Mesenchymal stem cell (in vitro differentiated cells and primary cell): ENCODE data around the gene PGM1.

Source experiments
- DNase-seq: peaks from one replicate; pipeline ENCODE4 v3.0.0-alpha.2; 2013
- H2AFZ ChIP-seq: one replicate; pipeline ENCODE4 v1.6.1; 2013; ENCODE audit warnings: low read depth, mild to moderate bottlenecking, control low read depth, inconsistent platforms, low read length, moderate library complexity
- H2AK5ac ChIP-seq: 2 replicates; pipeline ENCODE4 v1.6.1; 2013; ENCODE audit warnings: low read length, moderate library complexity, mild to moderate bottlenecking, inconsistent platforms; ENCODE audit not compliant: severe bottlenecking
- H2BK120ac ChIP-seq: one replicate; pipeline ENCODE4 v1.6.1; 2013; ENCODE audit warnings: low read depth, mild to moderate bottlenecking, inconsistent platforms, low read length, moderate library complexity
- H2BK12ac ChIP-seq, 2 experiments: one replicate each; pipeline ENCODE4 v1.6.1; 2013; ENCODE audit warnings: inconsistent platforms in 2 of 2, low read length in 2 of 2, mild to moderate bottlenecking in 2 of 2, moderate library complexity in 2 of 2, control low read depth in 1 of 2
- H2BK15ac ChIP-seq: one replicate; pipeline ENCODE4 v1.6.1; 2013; ENCODE audit warnings: mild to moderate bottlenecking, low read depth, inconsistent platforms; ENCODE audit not compliant: poor library complexity, severe bottlenecking
- H2BK5ac ChIP-seq: 2 replicates; pipeline ENCODE4 v1.6.1; 2013; ENCODE audit warnings: low read depth, mild to moderate bottlenecking, low read length, control low read depth, inconsistent platforms; ENCODE audit not compliant: poor library complexity, severe bottlenecking
- H3K14ac ChIP-seq, 2 experiments: one replicate each; pipeline ENCODE4 v1.6.1; 2013; ENCODE audit warnings: inconsistent platforms in 2 of 2, low read length in 2 of 2, control low read depth in 1 of 2, mild to moderate bottlenecking in 1 of 2, moderate library complexity in 1 of 2
- H3K18ac ChIP-seq, 2 experiments: one replicate each; pipeline ENCODE4 v1.6.1; 2013; ENCODE audit warnings: inconsistent platforms in 2 of 2, low read length in 2 of 2, control low read depth in 1 of 2, low read depth in 1 of 2, mild to moderate bottlenecking in 1 of 2
- H3K23ac ChIP-seq, 2 experiments: one replicate each; pipeline ENCODE4 v1.6.1; 2013; ENCODE audit warnings: inconsistent platforms in 2 of 2, low read length in 2 of 2, mild to moderate bottlenecking in 2 of 2, moderate library complexity in 2 of 2, control low read depth in 1 of 2
- H3K27ac ChIP-seq: 2 replicates; pipeline ENCODE4 v1.5.1; 2013; ENCODE audit warnings: mild to moderate bottlenecking, moderate library complexity, low read length, control low read depth, inconsistent platforms; ENCODE audit not compliant: poor library complexity, severe bottlenecking
- H3K27me3 ChIP-seq, 2 experiments: 2 replicates each; pipeline versions ENCODE4 v1.6.1 to v1.7.0; 2013; ENCODE audit warnings: low read length in 2 of 2, mild to moderate bottlenecking in 2 of 2, moderate library complexity in 2 of 2, control low read depth in 1 of 2, inconsistent platforms in 1 of 2; ENCODE audit not compliant: control insufficient read depth in 1 of 2, insufficient read depth in 1 of 2
- H3K36me3 ChIP-seq, 2 experiments: 2 replicates each; pipeline versions ENCODE4 v1.6.1 to v1.7.0; 2013; ENCODE audit warnings: low read length in 2 of 2, control low read depth in 1 of 2, inconsistent platforms in 1 of 2, low read depth in 1 of 2, mild to moderate bottlenecking in 1 of 2; ENCODE audit not compliant: insufficient read depth in 2 of 2, control insufficient read depth in 1 of 2
- H3K4ac ChIP-seq, 2 experiments: one replicate each; pipeline ENCODE4 v1.6.1; 2013; ENCODE audit warnings: inconsistent platforms in 2 of 2, low read length in 2 of 2, mild to moderate bottlenecking in 2 of 2, moderate library complexity in 2 of 2, control low read depth in 1 of 2, low read depth in 1 of 2
- H3K4me1 ChIP-seq: 2 replicates; pipeline ENCODE4 v1.6.1; 2013; ENCODE audit warnings: low read depth, low read length, control low read depth; ENCODE audit not compliant: control insufficient read depth, insufficient read depth
- H3K4me2 ChIP-seq: 2 replicates; pipeline ENCODE4 v1.6.1; 2013; ENCODE audit warnings: low read length, mild to moderate bottlenecking, inconsistent platforms; ENCODE audit not compliant: poor library complexity, severe bottlenecking
- H3K4me3 ChIP-seq, 2 experiments: 2 replicates each; pipeline versions ENCODE4 v1.5.1 to v1.7.0; 2013; ENCODE audit warnings: low read length in 2 of 2, mild to moderate bottlenecking in 2 of 2, control low read depth in 1 of 2, low read depth in 1 of 2; ENCODE audit not compliant: insufficient read depth in 1 of 2
- H3K79me1 ChIP-seq: replicated peaks from 2 replicates; pipeline ENCODE4 v1.6.1; 2013; ENCODE audit warnings: mild to moderate bottlenecking, control low read depth, low read length, inconsistent platforms; ENCODE audit not compliant: poor library complexity, severe bottlenecking
- H3K9ac ChIP-seq: 2 replicates; pipeline ENCODE4 v1.7.0; 2013; ENCODE audit warnings: mild to moderate bottlenecking, low read length, moderate library complexity
- H3K9me3 ChIP-seq: 2 replicates; pipeline ENCODE4 v1.7.0; 2013; ENCODE audit warnings: mild to moderate bottlenecking, low read length; ENCODE audit not compliant: control insufficient read depth
- H4K8ac ChIP-seq: one replicate; pipeline ENCODE4 v1.6.1; 2013; ENCODE audit warnings: inconsistent platforms, mild to moderate bottlenecking, low read length, moderate library complexity
- H4K91ac ChIP-seq: one replicate; pipeline ENCODE4 v1.6.1; 2013; ENCODE audit warnings: mild to moderate bottlenecking, low read length, inconsistent platforms
- WGBS: methylation state at CpG from one replicate; pipeline ENCODE4 v1.1.7; 2013; ENCODE audit warnings: mixed read lengths; 5-methylcytosine and 5-hydroxymethylcytosine counted together

The PGM1 gene

GRCh38 chr1:63621698-63622097 is 28.5 kb downstream of the PGM1 start:
- H2BK5ac ChIP-seq = no peak overlapping the region
- no peak overlapping the region for H3K18ac ChIP-seq
- no peaks in the 10 kb centered on the region for H3K36me3 ChIP-seq
- H3K23ac ChIP-seq = no peak overlapping the region
- no peak overlapping the region for H2AFZ ChIP-seq
- no peak overlapping the region for H2AK5ac ChIP-seq
- no peaks in the 10 kb centered on the region for H3K27me3 ChIP-seq
- peaks cover 2% of the 10 kb centered on the region for H3K4me1 ChIP-seq
- 71% methylated on average over 6 of the region's 6 CpGs for WGBS
- no peak overlapping the region for H2BK120ac ChIP-seq
- H4K8ac ChIP-seq = no peak overlapping the region
- no peak overlapping the region for H3K14ac ChIP-seq
- no peak overlapping the region for H3K9ac ChIP-seq
- H3K9me3 ChIP-seq = no peaks in the 10 kb centered on the region
- H3K4ac ChIP-seq = no peak overlapping the region
- H3K79me1 ChIP-seq = peaks cover 36% of the 10 kb centered on the region
- no peak overlapping the region for H4K91ac ChIP-seq
- no peak overlapping the region for H2BK12ac ChIP-seq
- H3K4me3 ChIP-seq = no peak overlapping the region
- H3K4me2 ChIP-seq = no peak overlapping the region
- H2BK15ac ChIP-seq = no peak overlapping the region
- DNase-seq = peak; percentile 20
- no peak overlapping the region for H3K27ac ChIP-seq

- H2BK5ac ChIP-seq = no peak overlapping the region
- WGBS = 88% methylated on average over 6 of the region's 7 CpGs
- H3K27me3 ChIP-seq = no peaks in the 10 kb centered on the region
- H2BK12ac ChIP-seq = no peak overlapping the region
- H3K18ac ChIP-seq = no peak overlapping the region
- no peak overlapping the region for H4K8ac ChIP-seq
- H2AFZ ChIP-seq = no peak overlapping the region
- H3K9me3 ChIP-seq = no peaks in the 10 kb centered on the region
- H3K4me3 ChIP-seq = no peak overlapping the region
- H4K91ac ChIP-seq = no peak overlapping the region
- no peak overlapping the region for H2AK5ac ChIP-seq
- H3K23ac ChIP-seq = no peak overlapping the region
- H2BK15ac ChIP-seq = no peak overlapping the region
- H3K4me1 ChIP-seq = no peaks in the 10 kb centered on the region
- H3K79me1 ChIP-seq = peaks cover 33% of the 10 kb centered on the region
- H2BK120ac ChIP-seq = no peak overlapping the region
- DNase-seq = no peak
- no peak overlapping the region for H3K27ac ChIP-seq
- H3K4ac ChIP-seq = no peak overlapping the region
- no peak overlapping the region for H3K9ac ChIP-seq
- H3K4me2 ChIP-seq = no peak overlapping the region
- peak overlapping the region in 1 of 2 experiments; percentile 7 for H3K14ac ChIP-seq
- H3K36me3 ChIP-seq = no peaks in the 10 kb centered on the region
Measured at GRCh38 chr1:63622849-63623566, 29.8 kb downstream of the PGM1 start.

- Histone ChIP-seq H2BK5ac (no peak overlapping the region), H2BK15ac (no peak overlapping the region), H2BK12ac (no peak overlapping the region), H3K27me3 (no peaks in the 10 kb centered on the region), H2AK5ac (no peak overlapping the region), H3K18ac (no peak overlapping the region), H4K91ac (no peak overlapping the region), H2BK120ac (no peak overlapping the region), H3K4me3 (no peak overlapping the region), H3K4me2 (no peak overlapping the region), H3K9ac (no peak overlapping the region), H3K4ac (no peak overlapping the region), H3K14ac (no peak overlapping the region), H3K27ac (no peak overlapping the region), H4K8ac (no peak overlapping the region), H2AFZ (no peak overlapping the region), H3K4me1 (no peaks in the 10 kb centered on the region), H3K23ac (no peak overlapping the region), H3K36me3 (no peaks in the 10 kb centered on the region), H3K79me1 (peaks cover 34% of the 10 kb centered on the region), H3K9me3 (no peaks in the 10 kb centered on the region)
- 80% methylated on average over 3 of the region's 4 CpGs for WGBS
- no peak for DNase-seq
Measured at GRCh38 chr1:63623952-63624351, 30.7 kb downstream of the PGM1 start.

GRCh38 chr1:63624911-63625310 is 31.7 kb downstream of the PGM1 start:
- no peak overlapping the region for H2BK12ac ChIP-seq
- H3K36me3 ChIP-seq = peaks cover 0 to 6% of the 10 kb centered on the region in 2 experiments
- H3K79me1 ChIP-seq = peaks cover 27% of the 10 kb centered on the region
- H4K91ac ChIP-seq = no peak overlapping the region
- no peak overlapping the region for H3K4me3 ChIP-seq
- no peak overlapping the region for H2BK5ac ChIP-seq
- H3K23ac ChIP-seq = no peak overlapping the region
- no peaks in the 10 kb centered on the region for H3K27me3 ChIP-seq
- no peaks in the 10 kb centered on the region for H3K9me3 ChIP-seq
- H3K4me2 ChIP-seq = no peak overlapping the region
- DNase-seq = peak; percentile 8
- H3K14ac ChIP-seq = no peak overlapping the region
- H3K9ac ChIP-seq = no peak overlapping the region
- no peak overlapping the region for H3K27ac ChIP-seq
- H2BK120ac ChIP-seq = no peak overlapping the region
- H2AFZ ChIP-seq = no peak overlapping the region
- no peak overlapping the region for H2BK15ac ChIP-seq
- no peak overlapping the region for H2AK5ac ChIP-seq
- no peak overlapping the region for H4K8ac ChIP-seq
- WGBS = no CpG with 5 or more reads among the region's 1 CpG
- H3K4ac ChIP-seq = no peak overlapping the region
- H3K4me1 ChIP-seq = no peaks in the 10 kb centered on the region
- H3K18ac ChIP-seq = no peak overlapping the region
